ENCODE measurements around the gene STK11. TPM values are rescaled to one million over a fixed set of nuclear protein-coding genes. Genes with fewer than 3 reads are reported as not detected.

The STK11 gene
- polyA plus RNA-seq, 1 experiment = 24.6 TPM

DNA sequence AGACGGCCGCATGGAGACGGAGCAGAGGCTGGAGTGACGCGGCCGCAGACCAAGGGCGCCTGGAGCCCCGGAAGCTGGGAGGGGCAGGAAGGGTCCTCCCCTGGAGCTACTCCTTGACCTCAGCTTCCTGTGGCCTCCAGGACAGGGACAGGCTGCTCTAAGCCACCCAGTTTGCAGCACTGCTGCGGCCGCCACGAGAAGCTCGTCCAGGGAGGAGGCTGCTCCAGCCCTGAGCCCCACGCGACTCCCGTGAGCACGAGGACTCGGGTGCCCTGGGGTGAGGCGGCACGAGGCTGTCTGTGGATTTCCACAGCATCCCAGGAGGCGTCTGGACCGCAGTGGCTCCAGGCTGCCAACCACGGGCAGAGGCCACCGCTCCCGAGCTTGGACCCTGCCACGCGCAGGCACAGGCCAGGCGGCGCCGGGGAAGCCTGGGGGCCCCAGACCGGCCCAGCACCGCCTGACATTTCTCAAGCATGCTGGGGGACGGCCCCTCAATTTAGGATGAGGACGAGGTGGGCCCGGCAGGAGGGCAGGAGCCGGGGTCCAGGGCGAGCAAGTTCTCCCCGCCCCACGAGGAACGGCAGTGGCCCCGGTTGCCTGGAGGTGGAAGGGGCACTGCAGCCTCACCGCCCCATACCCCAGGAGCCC is 42.2 kb upstream of the STK11 start:
- TF ChIP-seq, protein P1, sequence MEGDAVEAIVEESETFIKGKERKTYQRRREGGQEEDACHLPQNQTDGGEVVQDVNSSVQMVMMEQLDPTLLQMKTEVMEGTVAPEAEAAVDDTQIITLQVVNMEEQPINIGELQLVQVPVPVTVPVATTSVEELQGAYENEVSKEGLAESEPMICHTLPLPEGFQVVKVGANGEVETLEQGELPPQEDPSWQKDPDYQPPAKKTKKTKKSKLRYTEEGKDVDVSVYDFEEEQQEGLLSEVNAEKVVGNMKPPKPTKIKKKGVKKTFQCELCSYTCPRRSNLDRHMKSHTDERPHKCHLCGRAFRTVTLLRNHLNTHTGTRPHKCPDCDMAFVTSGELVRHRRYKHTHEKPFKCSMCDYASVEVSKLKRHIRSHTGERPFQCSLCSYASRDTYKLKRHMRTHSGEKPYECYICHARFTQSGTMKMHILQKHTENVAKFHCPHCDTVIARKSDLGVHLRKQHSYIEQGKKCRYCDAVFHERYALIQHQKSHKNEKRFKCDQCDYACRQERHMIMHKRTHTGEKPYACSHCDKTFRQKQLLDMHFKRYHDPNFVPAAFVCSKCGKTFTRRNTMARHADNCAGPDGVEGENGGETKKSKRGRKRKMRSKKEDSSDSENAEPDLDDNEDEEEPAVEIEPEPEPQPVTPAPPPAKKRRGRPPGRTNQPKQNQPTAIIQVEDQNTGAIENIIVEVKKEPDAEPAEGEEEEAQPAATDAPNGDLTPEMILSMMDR (IDR thresholded peaks at IDR 0.05; ENCODE audit: low read depth, low read length) = no peak
- no peaks in the 10 kb centered on the region for H3K27me3 ChIP-seq (ENCODE audit: control insufficient read depth, insufficient read depth, low read length)
- H3K4me3 ChIP-seq (ENCODE audit: low read depth, low read length) = no peak overlapping the region
- no peak for DNase-seq (ENCODE audit: low read depth, low spot score)
- H3K27ac ChIP-seq (ENCODE audit: low read depth, low read length) = no peak overlapping the region
- ChIA-PET POLR2A (no interaction called here), CTCF (no interaction called here)
- peaks cover 18% of the 10 kb centered on the region for H3K9me3 ChIP-seq (ENCODE audit: control insufficient read depth, insufficient read depth, low read length)

DNA sequence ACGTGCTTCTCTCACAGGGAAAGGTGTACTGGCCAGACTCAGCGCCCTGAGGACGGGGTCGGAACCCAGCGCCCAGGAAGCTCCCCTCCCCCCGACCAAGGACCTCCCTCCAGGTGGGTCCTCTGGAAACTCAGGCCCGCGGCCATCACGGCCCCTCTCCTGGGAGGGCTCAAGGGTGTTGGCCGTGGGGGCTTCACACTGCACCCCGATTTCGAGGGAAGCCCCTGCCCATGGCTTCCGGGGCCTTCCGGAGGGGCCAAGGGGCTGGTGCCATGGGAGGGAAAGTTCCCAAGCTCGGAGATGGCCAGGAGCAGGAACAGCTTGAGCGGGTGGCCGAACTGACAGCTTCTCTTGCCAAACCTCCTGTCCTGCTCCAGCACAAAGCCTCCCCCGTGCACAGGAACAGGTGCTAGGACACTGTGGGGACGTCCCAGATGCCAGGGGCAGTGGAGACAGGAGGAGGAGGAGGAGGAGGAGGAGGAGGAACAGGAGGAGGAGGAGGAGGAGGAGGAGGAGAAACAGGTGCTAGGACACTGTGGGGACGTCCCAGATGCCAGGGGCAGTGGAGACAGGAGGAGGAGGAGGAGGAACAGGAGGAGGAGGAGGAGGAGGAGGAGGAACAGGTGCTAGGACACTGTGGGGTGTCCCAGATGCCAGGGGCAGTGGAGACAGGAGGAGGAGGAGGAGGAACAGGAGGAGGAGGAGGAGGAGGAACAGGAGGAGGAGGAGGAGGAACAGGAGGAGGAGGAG is 41.5 kb upstream of the STK11 start:
- no peak overlapping the region for H3K4me3 ChIP-seq (ENCODE audit: low read depth, low read length)
- H3K9me3 ChIP-seq (ENCODE audit: control insufficient read depth, insufficient read depth, low read length) = peaks cover 18% of the 10 kb centered on the region
- no peaks in the 10 kb centered on the region for H3K27me3 ChIP-seq (ENCODE audit: control insufficient read depth, insufficient read depth, low read length)
- H3K27ac ChIP-seq (ENCODE audit: low read depth, low read length) = no peak overlapping the region
- POLR2A ChIA-PET = no interaction called here
- TF ChIP-seq, protein P1 (IDR thresholded peaks at IDR 0.05; ENCODE audit: low read depth, low read length) = no peak
- no peak for DNase-seq (ENCODE audit: low read depth, low spot score)
- CTCF ChIA-PET = no interaction called here

DNA sequence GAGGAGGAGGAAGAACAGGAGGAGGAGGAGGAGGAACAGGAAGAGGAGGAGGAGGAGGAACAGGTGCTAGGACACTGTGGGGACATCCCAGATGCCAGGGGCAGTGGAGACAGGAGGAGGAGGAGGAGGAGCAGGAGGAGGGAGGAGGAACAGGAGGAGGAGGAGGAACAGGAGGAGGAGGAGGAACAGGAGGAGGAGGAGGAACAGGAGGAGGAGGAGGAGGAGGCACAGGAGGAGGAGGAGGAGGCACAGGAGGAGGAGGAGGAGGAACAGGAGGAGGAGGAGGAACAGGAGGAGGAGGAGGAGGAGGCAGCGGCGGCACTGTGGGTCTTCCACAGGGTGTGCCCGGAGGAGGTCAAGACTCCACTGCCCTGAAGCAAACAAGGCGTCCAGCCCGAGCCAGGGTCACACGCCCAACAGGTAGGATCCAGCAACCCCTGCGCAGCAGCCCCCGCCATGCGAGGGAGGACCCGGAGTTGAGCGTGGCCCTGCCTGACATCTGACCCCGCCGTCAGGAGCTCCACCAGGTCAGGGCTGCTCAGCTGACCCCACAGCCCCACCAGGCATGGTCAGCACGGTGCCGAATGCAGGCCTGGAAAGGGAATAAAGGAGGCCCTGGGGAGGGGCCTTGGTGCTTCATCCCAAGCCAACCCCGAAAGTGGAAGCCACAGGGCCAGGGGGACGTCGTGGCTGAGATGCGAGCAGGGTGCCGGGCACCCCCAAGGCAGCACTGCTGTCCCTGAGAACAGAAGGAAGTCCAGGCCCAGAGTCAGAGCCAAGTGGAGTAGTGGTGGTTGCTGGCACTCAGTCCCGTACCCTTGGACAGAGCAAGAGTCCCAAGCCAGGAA is 40.7 kb upstream of the STK11 start:
- Histone ChIP-seq H3K9me3 (ENCODE audit: control insufficient read depth, insufficient read depth, low read length) (peaks cover 18% of the 10 kb centered on the region), H3K27ac (ENCODE audit: low read depth, low read length) (no peak overlapping the region), H3K27me3 (ENCODE audit: control insufficient read depth, insufficient read depth, low read length) (no peaks in the 10 kb centered on the region), H3K4me3 (ENCODE audit: low read depth, low read length) (no peak overlapping the region)
- no peak for DNase-seq (ENCODE audit: low read depth, low spot score)
- ChIA-PET CTCF (no interaction called here), POLR2A (no interaction called here)
- TF ChIP-seq, protein P1 (IDR thresholded peaks at IDR 0.05; ENCODE audit: low read depth, low read length) = no peak

DNA sequence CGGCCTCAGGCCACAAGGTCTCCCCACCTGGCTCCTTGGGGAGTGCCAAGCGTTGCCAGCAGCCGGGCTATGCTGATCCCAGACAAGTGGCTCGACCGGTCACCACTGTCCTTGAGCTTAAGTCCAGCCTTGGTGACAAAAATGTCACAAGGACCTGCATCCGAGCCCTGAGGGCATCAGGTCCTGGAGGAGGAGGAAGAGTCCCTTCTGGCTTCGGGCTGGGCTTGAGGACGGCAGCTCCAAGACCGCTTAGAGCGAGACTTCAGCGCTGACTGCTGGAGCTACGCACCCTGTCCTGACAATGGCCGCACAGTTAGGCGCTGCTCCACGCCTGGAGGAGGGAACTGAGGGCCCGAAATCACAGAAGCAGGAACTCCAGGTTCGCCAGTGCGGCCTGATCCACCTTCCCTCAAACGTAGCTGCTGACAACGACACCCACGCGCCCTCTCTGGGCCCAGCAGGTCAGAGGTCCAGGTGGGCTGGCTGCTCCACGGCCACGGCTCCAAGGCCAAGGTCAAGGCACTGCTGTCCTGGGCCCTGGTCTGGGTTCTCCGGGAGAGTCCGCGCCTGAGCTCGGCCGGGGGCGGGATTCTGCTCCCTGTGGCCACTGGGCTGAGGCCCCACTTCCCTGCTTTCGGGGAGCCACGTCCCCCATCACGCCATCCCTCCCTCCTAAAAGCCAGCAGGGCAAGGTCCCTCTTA is 38.6 kb upstream of the STK11 start:
- no peaks in the 10 kb centered on the region for H3K27me3 ChIP-seq (ENCODE audit: control insufficient read depth, insufficient read depth, low read length)
- TF ChIP-seq, protein P1 (IDR thresholded peaks at IDR 0.05; ENCODE audit: low read depth, low read length) = no peak
- ChIA-PET POLR2A (interaction anchor here (0.7 kb wide), 1 partner anchor 11 kb away, joined by 3 read pairs; no protein-coding TSS in a partner anchor), CTCF (no interaction called here)
- H3K9me3 ChIP-seq (ENCODE audit: control insufficient read depth, insufficient read depth, low read length) = peaks cover 18% of the 10 kb centered on the region
- DNase-seq (ENCODE audit: low read depth, low spot score) = no peak
- H3K27ac ChIP-seq (ENCODE audit: low read depth, low read length) = no peak overlapping the region
- no peak overlapping the region for H3K4me3 ChIP-seq (ENCODE audit: low read depth, low read length)
